Measurements from ENCODE around the gene CARD11. TPM values are rescaled to one million over a fixed set of nuclear protein-coding genes. Genes with fewer than 3 reads are reported as not detected.

CARD11 gene
- total and polyA plus RNA-seq, 8 donors = 0.31 to 6.2 (median 1.5) TPM

GRCh38 chr7:2984091-2984490, 59.6 kb downstream of the CARD11 start:
- H3K4me3 ChIP-seq = no peak overlapping the region
- ATAC-seq (no peak), FAIRE-seq (no peak), DNase-seq (no peak)
- TF ChIP-seq CTCF (IDR thresholded peaks at IDR 0.05) = no peak
- peaks cover 0 to 5% (median 0%) of the 10 kb centered on the region in 4 donors for H3K27me3 ChIP-seq
- intact Hi-C loops (cut with DNase I) = no loop called here
- no peak overlapping the region for H3K27ac ChIP-seq
- WGBS, 2 donors = 62 to 76% methylated on average over 6 of the region's 6 CpGs
- peaks cover 0 to 5% (median 0%) of the 10 kb centered on the region in 3 donors for H3K4me1 ChIP-seq
- H3K36me3 ChIP-seq = no peaks in the 10 kb centered on the region
- no peaks in the 10 kb centered on the region for H3K9me3 ChIP-seq

GRCh38 chr7:2983586-2983985, 60.1 kb downstream of the CARD11 start:
- no peak overlapping the region for H3K27ac ChIP-seq
- H3K27me3 ChIP-seq = peaks cover 0 to 5% (median 0%) of the 10 kb centered on the region in 4 donors
- no peaks in the 10 kb centered on the region for H3K9me3 ChIP-seq
- H3K4me3 ChIP-seq = no peak overlapping the region
- no peak for ATAC-seq
- H3K4me1 ChIP-seq = peaks cover 0 to 7% (median 0%) of the 10 kb centered on the region in 3 donors
- FAIRE-seq = no peak
- 54 to 57% methylated on average over 6 of the region's 6 CpGs for WGBS, 2 donors
- H3K36me3 ChIP-seq = no peaks in the 10 kb centered on the region
- DNase-seq = no peak
- intact Hi-C loops (cut with DNase I) = no loop called here
- TF ChIP-seq CTCF (IDR thresholded peaks at IDR 0.05) = no peak

- Histone ChIP-seq H3K4me1 (peaks cover 0 to 7% (median 0%) of the 10 kb centered on the region in 3 donors), H3K36me3 (no peaks in the 10 kb centered on the region), H3K27ac (no peak overlapping the region), H3K27me3 (peaks cover 0 to 5% (median 0%) of the 10 kb centered on the region in 4 donors), H3K4me3 (no peak overlapping the region), H3K9me3 (no peaks in the 10 kb centered on the region)
- intact Hi-C loops (cut with DNase I) = no loop called here
- 87% methylated on average over 7 of the region's 7 CpGs for WGBS, 2 donors
- DNase-seq (no peak), FAIRE-seq (no peak), ATAC-seq (no peak)
- TF ChIP-seq CTCF (IDR thresholded peaks at IDR 0.05) = no peak
These were observed 60.8 kb downstream of the CARD11 start for GRCh38 chr7:2982831-2983230.

DNA sequence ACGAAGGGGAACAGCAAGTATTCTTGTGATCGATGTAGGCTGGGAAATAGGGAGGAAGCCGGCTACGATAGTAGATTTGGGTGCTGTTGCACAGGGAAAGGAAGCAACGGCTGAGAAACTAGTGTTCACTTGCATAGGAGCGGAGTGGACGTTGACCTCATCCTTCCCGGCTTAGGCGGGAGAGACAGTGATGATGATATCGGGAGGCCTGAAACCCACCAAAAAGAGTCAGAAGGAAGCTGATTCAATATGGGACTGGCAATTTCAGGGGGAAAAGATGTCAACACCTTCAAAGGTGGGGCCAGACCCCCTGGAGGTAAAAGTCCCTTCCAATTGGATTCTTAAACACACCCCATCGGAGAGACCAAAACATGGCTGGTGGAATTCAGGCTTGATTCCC, 61.3 kb downstream of the CARD11 start:
- H3K27ac ChIP-seq = no peak overlapping the region
- ATAC-seq (no peak), FAIRE-seq (no peak), DNase-seq (no peak)
- WGBS, 2 donors = 88 to 91% methylated on average over 11 of the region's 11 CpGs
- no peaks in the 10 kb centered on the region for H3K36me3 ChIP-seq
- no peaks in the 10 kb centered on the region for H3K9me3 ChIP-seq
- H3K4me1 ChIP-seq = peaks cover 0 to 7% (median 0%) of the 10 kb centered on the region in 3 donors
- no peak for TF ChIP-seq CTCF (IDR thresholded peaks at IDR 0.05)
- intact Hi-C loops (cut with DNase I) = no loop called here
- no peak overlapping the region for H3K4me3 ChIP-seq
- peaks cover 0 to 5% (median 0%) of the 10 kb centered on the region in 4 donors for H3K27me3 ChIP-seq

DNA sequence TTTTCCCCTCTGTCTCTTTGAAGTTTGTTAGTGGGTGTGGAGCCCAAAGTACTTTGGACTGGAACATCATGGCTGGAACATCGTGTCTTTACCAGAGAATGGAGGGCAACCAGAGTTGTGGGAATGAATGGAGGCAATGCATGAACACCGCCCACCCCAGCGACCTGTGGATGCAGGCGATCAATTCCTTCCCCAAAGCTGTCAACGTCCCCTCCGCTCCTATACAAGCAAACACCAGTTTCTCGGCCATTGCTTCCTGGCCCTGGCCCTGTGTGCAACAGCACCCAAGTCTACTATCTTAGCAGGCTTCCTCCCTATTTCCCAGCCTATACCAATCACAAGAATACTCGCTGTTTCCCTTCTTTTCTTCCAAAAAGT, 62.6 kb downstream of the CARD11 start:
- DNase-seq = no peak

More for the DNA sequence above, 62.6 kb downstream of the CARD11 start:
- 78 to 87% methylated on average over 8 of the region's 8 CpGs for WGBS, 2 donors
- Histone ChIP-seq H3K9me3 (no peaks in the 10 kb centered on the region), H3K4me1 (peaks cover 0 to 7% (median 0%) of the 10 kb centered on the region in 3 donors), H3K27me3 (peaks cover 0 to 5% (median 0%) of the 10 kb centered on the region in 4 donors), H3K4me3 (no peak overlapping the region), H3K36me3 (no peaks in the 10 kb centered on the region), H3K27ac (no peak overlapping the region)
- no peak for TF ChIP-seq CTCF (IDR thresholded peaks at IDR 0.05)
- no peak for ATAC-seq
- intact Hi-C loops (cut with DNase I) = no loop called here
- no peak for FAIRE-seq
